ENCODE measurements around the gene C19orf25.

The C19orf25 gene

DNA sequence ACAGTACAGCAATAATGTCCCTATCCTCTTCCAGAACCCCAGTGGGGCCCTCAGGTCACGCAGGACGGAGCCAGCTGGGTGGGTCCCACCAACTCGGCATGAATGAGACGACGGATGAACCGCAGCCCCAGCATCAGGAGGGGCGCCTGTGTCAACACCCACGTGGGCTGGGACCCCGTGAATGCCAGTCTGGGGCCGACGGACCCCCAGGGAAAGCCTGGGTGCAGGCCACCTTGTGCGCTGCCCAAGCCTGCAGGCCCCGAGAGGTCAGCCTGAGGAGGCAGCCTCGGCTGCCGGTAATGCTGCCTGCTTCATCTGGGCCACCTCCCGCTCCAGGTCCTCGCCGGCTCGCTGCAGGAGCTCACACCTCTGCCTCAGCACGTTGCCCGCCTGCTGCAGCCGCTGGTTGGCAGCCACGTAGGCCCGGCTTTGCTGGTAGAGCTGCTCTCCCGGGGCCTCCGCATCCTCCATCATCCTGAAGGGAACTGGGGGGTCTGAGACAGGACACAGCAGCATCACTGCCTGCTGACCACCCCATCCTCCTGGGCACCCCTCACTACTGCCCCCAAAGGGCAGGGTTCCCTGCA is 4.2 kb downstream of the C19orf25 start:
- no peak for DNase-seq

DNA sequence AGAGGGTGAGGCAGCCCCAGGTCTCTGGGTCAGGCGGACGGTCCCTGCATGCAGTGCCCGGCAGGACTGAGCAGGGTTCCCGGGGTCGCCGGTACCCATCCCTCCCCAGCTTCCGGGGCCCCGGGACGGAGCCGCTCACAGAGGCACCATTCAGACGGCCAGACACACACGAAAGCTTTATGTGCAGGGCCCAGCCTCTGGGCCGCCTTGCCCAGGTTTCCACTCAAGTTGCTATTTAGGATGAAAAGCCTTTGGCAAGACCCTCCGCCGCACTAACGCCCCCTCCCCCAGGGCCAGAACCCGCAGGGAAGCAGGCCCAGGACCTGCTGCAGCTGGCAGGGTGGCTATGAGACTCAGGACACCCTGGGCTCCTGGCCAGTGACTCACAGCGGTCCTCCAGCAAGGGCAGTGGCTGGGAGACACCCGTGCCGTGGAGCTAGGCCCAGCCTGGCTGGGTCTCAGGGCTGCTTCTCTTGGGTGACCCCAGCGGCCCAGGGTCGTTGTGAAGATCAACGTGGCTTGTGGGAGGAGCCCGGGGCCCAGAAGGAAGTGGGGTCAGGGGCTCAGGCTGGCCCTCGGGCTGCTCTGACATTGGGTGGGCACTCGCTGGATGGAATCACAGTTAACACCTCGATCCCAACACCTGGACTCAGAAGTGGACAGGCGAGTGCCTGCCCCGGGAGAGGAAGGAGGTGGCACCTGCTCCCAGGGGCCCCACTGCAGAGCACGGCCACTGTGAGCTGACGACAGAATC is 4.8 kb downstream of the C19orf25 start:
- DNase-seq = no peak

DNA sequence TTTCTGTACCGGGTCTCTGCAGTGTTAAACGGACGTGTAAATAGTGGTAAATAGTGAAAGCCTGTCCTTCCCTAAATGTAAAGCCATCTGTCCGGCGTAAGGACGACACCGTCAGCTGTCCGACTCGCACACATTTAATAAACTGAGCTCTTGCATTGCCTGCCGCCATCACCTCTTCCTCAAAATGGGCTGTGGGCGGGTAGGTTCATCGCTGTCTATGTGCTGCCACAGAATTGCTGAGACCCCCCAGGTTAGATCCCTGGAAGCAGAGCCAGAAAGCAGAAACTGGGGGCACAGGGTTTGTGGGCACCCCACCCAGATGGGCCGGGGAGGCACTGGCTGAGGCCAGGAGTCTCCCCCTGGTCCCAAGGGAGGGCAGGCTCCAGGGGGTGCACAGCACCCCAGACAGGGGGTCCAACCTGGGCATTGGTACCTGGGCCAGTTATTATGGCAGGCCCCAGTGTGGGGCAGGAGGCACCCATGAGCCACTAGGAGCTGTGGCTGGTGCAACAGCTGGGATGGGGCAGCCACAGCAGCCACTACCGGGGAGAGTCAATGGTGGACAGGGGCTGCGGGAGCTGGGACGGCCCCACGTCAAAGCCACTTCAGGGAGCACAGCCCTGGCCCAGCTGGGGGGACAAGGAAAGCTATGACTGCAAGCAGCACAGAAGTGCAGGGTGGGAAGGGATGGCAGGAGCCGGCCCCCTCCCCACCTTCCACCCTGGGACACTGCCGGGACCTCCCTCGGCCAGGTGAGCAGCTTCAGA is 5.7 kb downstream of the C19orf25 start:
- DNase-seq = no peak

DNA sequence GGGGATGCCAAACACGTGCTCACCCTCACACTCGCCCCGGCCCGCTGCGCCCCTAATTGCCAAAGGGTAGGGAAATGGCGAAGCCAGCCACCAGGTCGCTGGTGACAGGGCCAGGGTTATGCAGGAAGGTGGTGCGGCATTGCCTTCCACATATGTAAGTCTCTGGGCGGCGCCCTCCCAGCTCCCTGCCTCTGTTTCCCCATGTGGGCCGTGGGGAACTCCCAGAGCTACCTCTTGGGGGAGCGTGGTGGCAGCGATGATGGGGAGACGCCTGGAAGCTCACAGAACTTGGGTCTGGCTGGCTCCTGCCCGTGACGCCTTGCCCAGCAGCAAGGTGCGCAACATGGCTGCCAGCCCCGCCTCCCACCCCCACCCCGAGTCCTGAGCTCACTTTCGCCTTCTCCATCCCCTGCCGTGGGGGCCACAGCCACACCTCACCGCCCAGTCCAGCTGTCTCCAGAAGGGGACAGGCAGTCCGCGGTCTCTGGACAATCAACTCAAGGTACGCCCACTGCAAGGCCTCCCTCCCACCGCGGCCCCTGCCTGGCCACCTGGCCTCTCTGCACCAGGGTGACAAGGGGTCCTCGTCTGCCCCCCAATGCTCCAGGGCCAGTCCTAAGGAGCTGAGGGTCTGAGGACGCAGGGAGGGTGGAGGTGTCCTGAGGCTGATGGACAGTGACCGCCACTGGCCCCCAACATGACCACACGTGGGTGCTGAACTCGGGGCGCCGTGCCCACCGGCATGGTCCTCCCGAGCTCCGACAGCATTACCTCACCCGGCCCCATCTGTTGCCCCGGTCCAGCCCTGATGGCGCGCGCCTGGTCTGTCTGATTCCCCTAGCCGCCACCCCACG is 6.6 kb downstream of the C19orf25 start:
- no peak for DNase-seq

DNA sequence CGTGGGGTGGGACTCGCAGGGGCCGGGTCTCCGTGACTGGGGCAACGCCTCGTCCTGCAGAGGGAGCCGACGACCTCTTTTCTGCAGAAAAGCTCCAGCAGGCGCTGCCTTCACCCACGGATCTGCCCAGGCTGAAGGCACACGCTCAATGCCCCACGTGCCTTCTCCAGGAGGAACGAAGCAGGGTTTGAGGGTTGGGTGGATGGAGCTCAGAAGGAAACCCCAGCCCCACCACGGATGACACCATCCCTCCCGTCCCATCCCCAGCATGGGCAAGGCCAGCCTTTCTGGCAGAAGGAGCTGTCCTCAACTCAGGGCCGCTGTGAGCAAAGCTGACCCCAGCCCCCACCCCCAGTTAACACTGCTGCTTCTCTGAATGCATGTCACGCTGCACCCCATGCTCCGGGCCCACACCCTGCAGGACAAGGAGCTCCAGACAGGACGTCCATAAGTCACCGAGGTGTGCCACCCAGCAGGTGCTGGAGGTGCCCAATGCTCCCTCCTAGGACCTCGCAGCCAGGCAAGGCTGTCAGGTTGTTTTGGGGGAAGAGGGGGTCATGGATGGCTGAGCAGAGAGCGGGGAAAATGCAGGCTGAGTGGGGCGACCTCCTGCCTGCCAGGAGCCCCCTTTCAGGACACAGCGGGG is 7.4 kb downstream of the C19orf25 start:
- DNase-seq = no peak

DNA sequence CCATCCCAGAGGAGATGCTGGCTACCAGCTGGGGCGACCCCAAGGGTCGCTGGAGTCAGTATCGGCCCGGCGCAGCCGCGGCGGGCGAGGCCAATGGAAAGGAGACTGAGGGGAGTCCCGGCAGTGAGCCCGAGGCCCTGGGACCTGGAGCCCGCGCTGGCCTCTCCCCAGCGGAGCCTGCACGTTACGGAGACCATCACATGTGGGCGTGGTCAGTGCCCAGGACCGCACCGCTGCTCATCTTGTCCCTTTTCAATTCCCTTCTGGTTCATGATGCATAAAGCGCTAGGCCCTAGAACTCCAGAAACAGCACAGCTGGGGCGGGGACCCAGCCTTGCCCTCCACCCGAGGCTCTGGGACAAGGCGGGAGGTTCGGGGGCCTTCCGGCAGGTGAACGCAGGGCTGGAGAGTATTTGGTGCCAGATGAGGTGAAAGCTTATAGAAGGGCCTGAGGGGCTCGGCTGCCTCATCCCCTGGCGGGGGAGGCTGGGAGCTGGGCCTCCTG is 8.0 kb downstream of the C19orf25 start:
- DNase-seq = no peak

DNA sequence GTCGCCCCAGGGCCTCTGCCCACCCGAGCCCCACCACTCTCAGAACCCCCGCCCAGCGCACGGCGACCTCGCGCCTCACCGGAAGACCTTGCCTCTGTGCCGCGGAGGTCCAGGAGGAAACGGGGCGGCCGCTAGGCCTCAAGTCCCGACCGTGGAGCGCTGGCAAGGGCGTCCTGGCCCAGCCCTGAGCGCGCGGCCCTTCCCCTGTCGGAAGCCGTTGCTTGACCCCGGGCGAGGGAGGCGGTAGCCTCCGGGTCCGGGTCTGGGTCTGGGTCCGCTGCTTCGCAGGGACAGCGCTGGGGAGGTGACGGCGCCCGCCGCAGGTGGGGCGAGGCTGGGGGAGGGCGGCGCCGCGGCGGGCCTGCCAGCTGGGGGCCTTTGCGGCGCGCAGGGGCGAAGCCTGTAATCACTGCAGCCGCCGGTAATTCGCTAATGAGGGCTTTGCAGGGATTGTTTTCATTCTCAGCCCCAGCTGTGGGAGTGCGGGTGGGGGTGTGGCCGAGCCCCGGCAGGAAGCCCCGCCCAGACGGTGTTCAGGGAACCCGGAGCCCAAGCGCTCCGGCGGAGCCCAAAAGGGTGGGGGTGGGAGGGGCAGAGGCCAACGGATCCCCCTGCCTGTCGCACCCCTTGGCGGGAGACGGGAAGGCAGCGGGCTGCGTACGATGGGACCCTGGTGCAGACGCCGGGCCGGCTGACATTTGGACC is 8.6 kb downstream of the C19orf25 start:
- DNase-seq = peak; percentile 57

- DNase-seq = no peak
Measured at GRCh38 chr19:1470055-1470304, 9.0 kb downstream of the C19orf25 start.

DNA sequence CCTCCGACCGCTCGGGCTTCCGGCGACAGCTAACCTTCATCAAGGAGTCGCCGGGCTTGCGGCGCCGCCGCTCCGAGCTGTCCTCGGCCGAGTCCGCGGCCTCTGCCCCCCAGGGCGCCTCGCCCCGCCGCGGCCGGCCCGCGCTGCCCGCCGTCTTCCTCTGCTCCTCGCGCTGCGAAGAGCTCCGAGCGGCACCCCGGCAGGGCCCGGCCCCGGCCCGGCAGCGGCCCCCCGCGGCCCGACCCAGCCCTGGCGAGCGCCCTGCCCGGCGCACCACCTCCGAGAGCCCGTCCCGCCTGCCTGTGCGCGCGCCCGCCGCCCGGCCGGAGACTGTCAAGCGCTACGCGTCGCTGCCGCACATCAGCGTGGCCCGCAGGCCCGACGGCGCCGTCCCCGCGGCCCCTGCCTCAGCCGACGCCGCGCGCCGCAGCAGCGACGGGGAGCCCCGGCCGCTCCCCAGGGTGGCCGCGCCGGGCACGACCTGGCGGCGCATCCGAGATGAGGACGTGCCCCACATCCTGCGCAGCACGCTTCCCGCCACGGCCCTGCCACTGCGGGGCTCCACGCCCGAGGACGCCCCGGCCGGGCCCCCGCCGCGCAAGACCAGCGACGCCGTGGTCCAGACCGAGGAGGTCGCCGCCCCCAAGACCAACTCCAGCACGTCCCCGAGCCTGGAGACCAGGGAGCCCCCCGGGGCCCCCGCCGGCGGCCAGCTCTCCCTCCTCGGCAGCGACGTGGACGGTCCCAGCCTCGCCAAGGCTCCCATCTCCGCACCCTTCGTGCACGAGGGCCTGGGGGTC is 9.6 kb downstream of the C19orf25 start:
- no peak for DNase-seq

- DNase-seq = no peak
Measured at GRCh38 chr19:1468821-1469254, 10.2 kb downstream of the C19orf25 start.

- no peak for DNase-seq
Measured at GRCh38 chr19:1468274-1468820, 10.7 kb downstream of the C19orf25 start.

DNA sequence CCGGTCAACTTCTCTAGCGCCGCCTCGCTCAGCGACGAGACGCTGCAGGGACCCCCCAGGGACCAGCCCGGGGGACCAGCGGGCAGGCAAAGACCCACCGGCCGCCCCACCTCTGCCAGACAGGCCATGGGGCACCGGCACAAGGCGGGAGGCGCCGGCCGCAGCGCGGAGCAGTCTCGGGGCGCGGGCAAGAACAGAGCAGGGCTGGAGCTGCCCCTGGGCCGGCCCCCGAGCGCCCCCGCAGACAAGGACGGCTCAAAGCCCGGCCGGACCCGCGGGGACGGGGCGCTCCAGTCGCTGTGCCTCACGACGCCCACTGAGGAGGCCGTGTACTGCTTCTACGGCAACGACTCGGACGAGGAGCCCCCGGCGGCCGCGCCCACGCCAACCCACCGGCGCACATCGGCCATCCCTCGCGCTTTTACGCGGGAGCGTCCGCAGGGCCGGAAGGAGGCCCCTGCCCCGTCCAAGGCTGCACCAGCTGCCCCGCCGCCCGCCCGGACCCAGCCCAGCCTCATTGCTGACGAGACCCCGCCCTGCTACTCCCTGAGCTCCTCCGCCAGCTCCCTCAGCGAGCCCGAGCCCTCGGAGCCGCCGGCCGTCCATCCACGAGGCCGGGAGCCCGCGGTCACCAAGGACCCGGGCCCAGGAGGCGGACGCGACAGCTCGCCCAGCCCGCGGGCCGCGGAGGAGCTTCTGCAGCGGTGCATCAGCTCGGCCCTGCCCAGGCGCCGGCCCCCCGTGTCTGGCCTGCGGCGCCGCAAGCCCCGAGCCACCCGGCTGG is 11.3 kb downstream of the C19orf25 start:
- DNase-seq = no peak

- no peak for DNase-seq
Measured at GRCh38 chr19:1467215-1467489, 11.9 kb downstream of the C19orf25 start.

DNA sequence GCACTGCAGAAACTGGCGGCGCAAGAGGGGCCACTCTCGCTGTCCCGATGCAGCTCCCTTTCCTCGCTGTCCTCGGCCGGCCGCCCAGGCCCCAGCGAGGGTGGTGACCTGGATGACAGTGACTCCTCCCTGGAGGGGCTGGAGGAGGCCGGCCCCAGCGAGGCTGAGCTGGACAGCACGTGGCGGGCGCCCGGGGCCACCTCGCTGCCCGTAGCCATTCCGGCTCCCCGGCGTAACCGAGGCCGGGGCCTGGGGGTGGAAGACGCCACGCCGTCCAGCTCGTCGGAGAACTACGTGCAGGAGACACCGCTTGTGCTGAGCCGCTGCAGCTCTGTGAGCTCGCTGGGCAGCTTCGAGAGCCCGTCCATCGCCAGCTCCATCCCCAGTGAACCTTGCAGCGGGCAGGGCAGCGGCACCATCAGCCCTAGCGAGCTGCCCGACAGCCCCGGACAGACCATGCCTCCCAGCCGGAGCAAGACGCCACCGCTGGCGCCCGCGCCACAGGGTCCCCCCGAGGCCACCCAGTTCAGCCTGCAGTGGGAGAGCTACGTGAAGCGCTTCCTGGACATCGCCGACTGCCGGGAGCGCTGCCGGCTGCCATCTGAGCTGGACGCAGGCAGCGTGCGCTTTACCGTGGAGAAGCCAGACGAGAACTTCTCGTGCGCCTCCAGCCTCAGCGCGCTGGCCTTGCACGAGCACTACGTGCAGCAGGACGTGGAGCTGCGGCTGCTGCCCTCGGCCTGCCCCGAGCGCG is 12.4 kb downstream of the C19orf25 start:
- no peak for DNase-seq

DNA sequence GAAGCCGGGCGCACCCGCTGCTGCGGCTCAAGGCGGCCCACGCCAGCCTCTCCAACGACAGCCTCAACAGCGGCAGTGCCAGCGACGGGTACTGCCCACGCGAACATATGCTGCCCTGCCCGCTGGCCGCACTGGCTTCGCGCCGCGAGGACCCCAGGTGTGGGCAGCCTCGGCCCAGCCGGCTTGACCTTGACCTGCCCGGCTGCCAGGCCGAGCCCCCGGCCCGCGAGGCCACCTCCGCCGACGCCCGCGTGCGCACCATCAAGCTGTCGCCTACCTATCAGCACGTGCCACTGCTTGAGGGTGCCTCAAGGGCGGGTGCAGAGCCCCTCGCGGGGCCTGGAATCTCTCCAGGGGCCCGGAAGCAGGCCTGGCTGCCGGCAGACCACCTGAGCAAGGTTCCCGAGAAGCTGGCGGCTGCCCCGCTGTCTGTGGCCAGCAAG is 13.0 kb downstream of the C19orf25 start:
- DNase-seq = no peak

GRCh38 chr19:1465191-1466016 is 13.6 kb downstream of the C19orf25 start:
- no peak for DNase-seq

- no peak for DNase-seq
Measured at GRCh38 chr19:1461862-1462261, 17.2 kb downstream of the C19orf25 start.

All from effector CD4-positive, alpha-beta T cell (primary cell).